Ishikawa (cell line): ENCODE measurements around the gene SUN1.

Source experiments
- CEBPB ChIP-seq: IDR thresholded peaks from 2 replicates; pipeline ENCODE4 v1.6.1; 2012
- CREB1 ChIP-seq: IDR thresholded peaks from 2 replicates; pipeline ENCODE4 v1.6.1; 2012; ENCODE audit warnings: low read depth
- EGR1 ChIP-seq: IDR thresholded peaks from 2 replicates; pipeline ENCODE4 v1.6.1; 2012
- EP300 ChIP-seq: IDR thresholded peaks from 2 replicates; pipeline ENCODE4 v1.6.1; 2012; ENCODE audit warnings: borderline replicate concordance
- FOXM1 ChIP-seq: IDR thresholded peaks from 2 replicates; pipeline ENCODE4 v1.6.1; 2012; ENCODE audit warnings: low read depth, borderline replicate concordance
- NFIC ChIP-seq: IDR thresholded peaks from 2 replicates; pipeline ENCODE4 v1.6.1; 2012
- RAD21 ChIP-seq: IDR thresholded peaks from 2 replicates; pipeline ENCODE4 v1.6.1; 2012; ENCODE audit warnings: low read depth
- REST ChIP-seq: IDR thresholded peaks from 2 replicates; pipeline ENCODE4 v1.6.1; 2012; ENCODE audit warnings: low read depth, mild to moderate bottlenecking
- TAF1 ChIP-seq: IDR thresholded peaks from 2 replicates; pipeline ENCODE4 v1.6.1; 2012; ENCODE audit warnings: low read depth, mild to moderate bottlenecking
- TCF12 ChIP-seq: IDR thresholded peaks from 2 replicates; pipeline ENCODE4 v1.6.1; 2012; ENCODE audit warnings: low read depth
- TEAD4 ChIP-seq: IDR thresholded peaks from 2 replicates; pipeline ENCODE4 v1.6.1; 2012
- YY1 ChIP-seq: IDR thresholded peaks from 2 replicates; pipeline ENCODE4 v1.6.1; 2012; ENCODE audit warnings: low read depth
- ZBTB7A ChIP-seq: IDR thresholded peaks from 2 replicates; pipeline ENCODE4 v1.6.1; 2012; ENCODE audit warnings: low read depth
- TF ChIP-seq, protein P1 (sequence below): IDR thresholded peaks from 2 replicates; pipeline ENCODE4 v1.6.1; 2012
- TF ChIP-seq, protein P2 (sequence below): IDR thresholded peaks from 2 replicates; pipeline ENCODE4 v1.6.1; 2012

The SUN1 gene

GRCh38 chr7:891805-892204 is 59.5 kb downstream of the SUN1 start:
- TF ChIP-seq REST (no peak), EP300 (no peak), YY1 (no peak), CREB1 (no peak), NFIC (no peak), TAF1 (no peak), FOXM1 (no peak), CEBPB (no peak), TEAD4 (no peak), TCF12 (no peak), ZBTB7A (no peak)
- TF ChIP-seq, protein P1, sequence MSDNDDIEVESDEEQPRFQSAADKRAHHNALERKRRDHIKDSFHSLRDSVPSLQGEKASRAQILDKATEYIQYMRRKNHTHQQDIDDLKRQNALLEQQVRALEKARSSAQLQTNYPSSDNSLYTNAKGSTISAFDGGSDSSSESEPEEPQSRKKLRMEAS = no peak

GRCh38 chr7:892648-893593 is 60.6 kb downstream of the SUN1 start:
- TF ChIP-seq YY1 (no peak), RAD21 (no peak), TCF12 (no peak), CEBPB (no peak), EGR1 (no peak), FOXM1 (no peak), TEAD4 (no peak), EP300 (no peak), TAF1 (no peak), CREB1 (no peak), ZBTB7A (no peak)
- TF ChIP-seq, protein P1 = no peak
- TF ChIP-seq, protein P2, sequence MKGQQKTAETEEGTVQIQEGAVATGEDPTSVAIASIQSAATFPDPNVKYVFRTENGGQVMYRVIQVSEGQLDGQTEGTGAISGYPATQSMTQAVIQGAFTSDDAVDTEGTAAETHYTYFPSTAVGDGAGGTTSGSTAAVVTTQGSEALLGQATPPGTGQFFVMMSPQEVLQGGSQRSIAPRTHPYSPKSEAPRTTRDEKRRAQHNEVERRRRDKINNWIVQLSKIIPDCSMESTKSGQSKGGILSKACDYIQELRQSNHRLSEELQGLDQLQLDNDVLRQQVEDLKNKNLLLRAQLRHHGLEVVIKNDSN = no peak

- no peak for TF ChIP-seq TCF12
These were observed 61.4 kb downstream of the SUN1 start for GRCh38 chr7:893686-894085.

DNA sequence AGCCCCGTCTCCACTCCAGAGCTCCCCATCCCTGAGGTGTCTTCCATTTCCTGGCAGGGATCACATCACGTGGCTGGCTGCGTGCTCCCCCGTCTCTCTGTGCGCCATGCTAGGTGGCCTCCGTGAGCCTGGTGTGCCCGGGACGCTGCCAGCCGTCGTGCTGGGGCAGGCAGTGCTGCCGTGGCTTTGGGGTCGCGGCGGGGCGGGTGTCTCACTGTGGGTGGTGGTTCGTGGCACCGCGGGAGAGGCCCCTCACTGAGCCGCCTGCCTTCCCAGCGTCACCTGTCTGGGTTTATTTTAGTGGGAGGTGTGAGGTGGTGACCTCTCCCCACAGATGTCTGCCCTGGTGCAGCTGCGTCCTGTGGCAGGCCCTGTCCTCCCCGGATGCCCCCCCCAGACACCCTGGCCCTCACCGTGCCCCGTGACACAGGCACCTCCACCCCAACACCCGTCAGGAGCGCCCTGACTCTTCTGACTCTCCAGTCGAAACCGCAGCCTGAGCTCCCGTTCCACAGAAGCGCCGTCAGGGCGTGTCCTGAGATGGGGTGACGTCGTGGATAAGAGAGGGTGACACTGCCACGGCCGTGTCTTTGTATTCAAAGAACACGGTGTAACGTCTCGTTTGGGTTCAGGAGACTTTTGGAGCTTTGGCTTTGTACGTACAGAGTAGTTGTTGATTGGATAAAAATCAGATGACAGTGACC is 62.0 kb downstream of the SUN1 start:
- TF ChIP-seq NFIC (no peak), TEAD4 (no peak), TAF1 (no peak), ZBTB7A (no peak), CREB1 (no peak), RAD21 (no peak), FOXM1 (no peak), YY1 (no peak), EP300 (no peak)
- TF ChIP-seq, protein P2 = no peak
- TF ChIP-seq, protein P1 = no peak

DNA sequence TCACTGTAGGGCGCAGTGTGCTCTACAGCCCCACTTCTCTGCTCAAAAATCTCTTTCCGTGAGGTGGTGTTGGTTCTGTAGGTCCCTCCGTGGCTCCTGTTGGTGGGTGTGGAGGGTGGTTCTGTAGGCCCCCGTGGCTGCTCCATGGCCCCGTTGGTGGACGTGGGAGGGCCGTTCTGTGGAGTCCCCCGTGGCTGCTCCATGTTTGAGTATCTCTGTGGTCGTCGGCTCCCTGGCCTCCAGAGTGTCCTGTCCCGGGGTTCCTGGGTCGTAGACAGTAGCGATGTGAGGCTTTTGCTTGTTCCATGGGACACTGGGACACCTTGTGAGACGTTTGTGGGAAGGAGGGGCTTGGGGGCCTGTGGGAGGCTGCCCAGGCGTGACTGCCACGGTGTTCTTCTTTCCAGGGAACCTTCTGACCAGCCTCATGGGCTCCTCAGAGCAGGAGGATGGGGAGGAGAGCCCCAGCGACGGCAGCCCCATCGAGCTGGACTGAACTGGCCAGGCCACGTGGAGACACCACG is 62.7 kb downstream of the SUN1 start:
- no peak for TF ChIP-seq REST
- no peak for TF ChIP-seq YY1
- no peak for TF ChIP-seq ZBTB7A
- TF ChIP-seq, protein P1 = no peak
- TF ChIP-seq FOXM1 = no peak
- TF ChIP-seq TCF12 = no peak
- no peak for TF ChIP-seq TAF1
- no peak for TF ChIP-seq EGR1
- TF ChIP-seq, protein P2 = no peak
